ENCODE data around the gene GADD45B. TPM values are rescaled to one million over a fixed set of nuclear protein-coding genes. Genes with fewer than 3 reads are reported as not detected.

The GADD45B gene
- total RNA-seq, 1 experiment from 2014 or later: 37.9 TPM

Small RNA genes within 50 kb of the gene (microRNA-seq; reads per million reads assigned to microRNA genes)
- gene MIR7108 (ENCODE audit: borderline number of aligned reads): 2.0 reads per million

Other genes starting within 250 kb of the GADD45B start
- 88.2 TPM for gene PLEKHJ1, start 239.8 kb upstream of the GADD45B start, total RNA-seq (2021; ENCODE audit: unreplicated experiment)
- gene SF3A2, start 239.3 kb upstream of the GADD45B start, total RNA-seq (2021; ENCODE audit: unreplicated experiment): 166 TPM
- 42.8 TPM for gene AMH, start 226.8 kb upstream of the GADD45B start, total RNA-seq (2021; ENCODE audit: unreplicated experiment)
- gene JSRP1, start 219.7 kb upstream of the GADD45B start, total RNA-seq (2021; ENCODE audit: unreplicated experiment): 0.30 TPM
- gene PEAK3, start 194.0 kb upstream of the GADD45B start, total RNA-seq (2021; ENCODE audit: unreplicated experiment): not detected
- gene LINGO3, start 168.0 kb upstream of the GADD45B start, total RNA-seq (2021; ENCODE audit: unreplicated experiment): not detected
- gene LSM7, start 147.5 kb upstream of the GADD45B start, total RNA-seq (2021; ENCODE audit: unreplicated experiment): 190 TPM
- gene SPPL2B, start 147.4 kb upstream of the GADD45B start, total RNA-seq (2021; ENCODE audit: unreplicated experiment): 83.1 TPM
- gene TMPRSS9, start 115.9 kb upstream of the GADD45B start, total RNA-seq (2021; ENCODE audit: unreplicated experiment): not detected
- gene TIMM13, start 48.5 kb upstream of the GADD45B start, total RNA-seq (2021; ENCODE audit: unreplicated experiment): 151 TPM
- gene LMNB2, start 19.2 kb upstream of the GADD45B start, total RNA-seq (2021; ENCODE audit: unreplicated experiment): 228 TPM
- gene GNG7, start 226.6 kb downstream of the GADD45B start, total RNA-seq (2021; ENCODE audit: unreplicated experiment): 11.3 TPM
- 33.7 TPM for gene DIRAS1, start 245.2 kb downstream of the GADD45B start, total RNA-seq (2021; ENCODE audit: unreplicated experiment)

All from HCT116 (cell line).